Lung (tissue), 12 donors: ENCODE measurements around the gene KCTD16. TPM values are rescaled to one million over a fixed set of nuclear protein-coding genes. Genes with fewer than 3 reads are reported as not detected.

Experiments
- ATAC-seq: fragments of 200-7000 bp; cut with Tn5 transposase; one replicate; pipeline ENCODE4 v1.9.1; 2020; ENCODE audit warnings: moderate number of reproducible peaks; ENCODE audit not compliant: insufficient read depth, low FRiP score
- DNase-seq, 3 donors: peaks; one replicate each; pipeline ENCODE4 v3.0.0-alpha.2; 2013 to 2017
- H3K27ac ChIP-seq, 2 donors: one replicate each; pipeline ENCODE4 v1.5.1; 2013; ENCODE audit warnings: mild to moderate bottlenecking in 2 of 2, moderate library complexity in 2 of 2, control low read depth in 1 of 2, inconsistent platforms in 1 of 2, low read depth in 1 of 2, low read length in 1 of 2
- H3K27me3 ChIP-seq, 3 donors: one replicate each; pipeline ENCODE4 v1.5.1; 2013; ENCODE audit warnings: low read length in 2 of 3; ENCODE audit not compliant: control insufficient read depth in 3 of 3, insufficient read depth in 3 of 3
- H3K36me3 ChIP-seq, 4 donors: one replicate each; pipeline ENCODE4 v1.5.1; 2013; ENCODE audit warnings: low read length in 4 of 4, mild to moderate bottlenecking in 1 of 4, moderate library complexity in 1 of 4; ENCODE audit not compliant: control insufficient read depth in 4 of 4, insufficient read depth in 4 of 4
- H3K4me1 ChIP-seq, 5 donors: one replicate each; pipeline ENCODE4 v1.5.1; 2013; ENCODE audit warnings: low read length in 5 of 5, mild to moderate bottlenecking in 2 of 5, moderate library complexity in 1 of 5; ENCODE audit not compliant: control insufficient read depth in 5 of 5, insufficient read depth in 5 of 5
- H3K4me3 ChIP-seq: one replicate; pipeline ENCODE4 v1.5.1; 2013; ENCODE audit warnings: mild to moderate bottlenecking, control low read depth, moderate library complexity
- H3K9ac ChIP-seq, 2 donors: one replicate each; pipeline ENCODE4 v1.5.1; 2013; ENCODE audit warnings: low read length in 2 of 2, control low read depth in 1 of 2; ENCODE audit not compliant: insufficient read depth in 1 of 2
- H3K9me3 ChIP-seq, 4 donors: one replicate each; pipeline ENCODE4 v1.5.1; 2013; ENCODE audit warnings: low read length in 3 of 4, mild to moderate bottlenecking in 1 of 4, moderate library complexity in 1 of 4; ENCODE audit not compliant: control insufficient read depth in 4 of 4, insufficient read depth in 3 of 4
- WGBS, 2 donors: extraction: QIAGEN DNeasy Blood & Tissue Kit; methylation state at CpG; one replicate each; pipeline ENCODE4 v1.1.7; 2013; 5-methylcytosine and 5-hydroxymethylcytosine counted together
- polyA plus RNA-seq, 2 donors: library from polyadenylated mRNA; stranded (reverse); fragments of 200-250 nt; gene quantifications; one replicate each; pipeline ENCODE4 v1.2.1, GENCODE V29; 2013
- total RNA-seq, 2 donors: library from RNA; depleted of rRNA in 1 of 2; stranded (reverse); fragments of >200 nt in 1 of 2; gene quantifications; one replicate each; pipeline ENCODE4 v1.2.1, GENCODE V29; 2014 to 2021
- TF ChIP-seq, protein P1 (sequence below): IDR thresholded peaks from 2 replicates; pipeline ENCODE4 v1.5.1; 2012; ENCODE audit warnings: mild to moderate bottlenecking; ENCODE audit errors: control extremely low read depth, extremely low read depth
- donor health status: control.
- donor health status: control.
- donor health status: Bipolar disorder and iron deficiency.
- donor health status: healthy.
- donor health status: DM: yes; HTN: yes; CAD: no.

Gene KCTD16
- total and polyA plus RNA-seq, 4 donors = 0.07 to 0.63 (median 0.27) TPM

DNA sequence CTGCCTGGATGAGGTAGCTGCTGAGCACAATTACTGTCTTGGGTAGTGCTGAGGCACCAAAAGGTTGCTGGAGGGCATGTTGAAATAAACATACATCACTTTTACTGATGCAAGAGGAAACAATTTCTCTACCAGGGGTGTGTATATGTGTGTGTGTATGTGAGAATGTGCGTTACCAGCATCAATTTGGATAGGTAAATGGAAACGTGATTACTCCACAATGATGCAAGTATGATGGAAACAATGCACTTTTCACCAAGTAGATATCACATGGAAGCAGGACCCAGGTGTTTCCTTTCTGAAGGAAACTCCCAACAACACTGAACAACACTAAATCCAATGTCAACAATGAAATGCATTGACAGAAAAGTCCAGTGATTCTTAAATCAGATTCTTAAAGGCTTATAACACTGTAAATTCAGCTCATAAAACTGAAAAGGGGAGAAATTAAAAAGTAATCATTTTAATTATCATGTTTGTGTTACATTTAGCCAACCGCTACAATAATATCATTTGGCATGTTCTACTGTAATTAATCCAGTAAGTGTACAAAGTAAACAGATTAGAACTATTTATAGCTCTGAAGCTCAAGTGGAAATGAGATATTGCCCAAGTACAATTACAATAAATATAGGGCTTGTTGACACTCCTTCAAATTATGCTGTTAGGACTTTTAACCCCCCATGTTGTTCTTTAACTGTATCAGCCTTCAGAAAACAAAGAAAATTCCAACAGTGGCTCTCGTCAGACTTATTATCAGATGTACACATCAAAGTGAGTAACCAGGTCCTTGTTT lies 25.5 kb upstream of the KCTD16 start:
- ATAC-seq (no peak), DNase-seq (peak in 2 of 3 donors; percentile 39 to 54)
- Histone ChIP-seq H3K9ac (no peak overlapping the region), H3K4me3 (no peak overlapping the region), H3K4me1 (peaks cover 0 to 7% (median 0%) of the 10 kb centered on the region in 5 donors), H3K36me3 (no peaks in the 10 kb centered on the region), H3K9me3 (no peaks in the 10 kb centered on the region), H3K27ac (peak overlapping the region in 1 of 2 donors; percentile 49), H3K27me3 (no peaks in the 10 kb centered on the region)
- TF ChIP-seq, protein P1, sequence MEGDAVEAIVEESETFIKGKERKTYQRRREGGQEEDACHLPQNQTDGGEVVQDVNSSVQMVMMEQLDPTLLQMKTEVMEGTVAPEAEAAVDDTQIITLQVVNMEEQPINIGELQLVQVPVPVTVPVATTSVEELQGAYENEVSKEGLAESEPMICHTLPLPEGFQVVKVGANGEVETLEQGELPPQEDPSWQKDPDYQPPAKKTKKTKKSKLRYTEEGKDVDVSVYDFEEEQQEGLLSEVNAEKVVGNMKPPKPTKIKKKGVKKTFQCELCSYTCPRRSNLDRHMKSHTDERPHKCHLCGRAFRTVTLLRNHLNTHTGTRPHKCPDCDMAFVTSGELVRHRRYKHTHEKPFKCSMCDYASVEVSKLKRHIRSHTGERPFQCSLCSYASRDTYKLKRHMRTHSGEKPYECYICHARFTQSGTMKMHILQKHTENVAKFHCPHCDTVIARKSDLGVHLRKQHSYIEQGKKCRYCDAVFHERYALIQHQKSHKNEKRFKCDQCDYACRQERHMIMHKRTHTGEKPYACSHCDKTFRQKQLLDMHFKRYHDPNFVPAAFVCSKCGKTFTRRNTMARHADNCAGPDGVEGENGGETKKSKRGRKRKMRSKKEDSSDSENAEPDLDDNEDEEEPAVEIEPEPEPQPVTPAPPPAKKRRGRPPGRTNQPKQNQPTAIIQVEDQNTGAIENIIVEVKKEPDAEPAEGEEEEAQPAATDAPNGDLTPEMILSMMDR = no peak
- 40 to 41% methylated on average over 4 of the region's 4 CpGs for WGBS, 2 donors

DNA sequence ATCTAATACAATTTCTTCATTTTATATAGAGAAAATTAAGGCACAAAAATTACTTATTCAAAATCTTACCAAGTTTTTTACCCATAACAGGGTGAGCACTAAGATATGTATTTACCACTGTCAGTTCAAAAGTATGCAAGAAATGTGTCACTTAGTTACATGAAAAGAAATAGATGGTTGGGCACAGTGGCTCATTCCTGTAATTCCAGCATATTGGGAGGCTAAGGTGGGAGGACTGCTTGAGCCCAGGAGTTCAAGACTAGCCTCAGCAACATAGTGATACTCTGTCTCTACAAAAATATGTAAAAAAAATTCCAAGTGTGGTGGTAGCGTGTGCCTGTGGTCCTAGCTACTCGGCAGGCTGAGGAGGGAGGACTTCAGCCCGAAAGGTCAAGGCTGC lies 19.6 kb upstream of the KCTD16 start:
- Histone ChIP-seq H3K27ac (no peak overlapping the region), H3K27me3 (no peaks in the 10 kb centered on the region), H3K4me3 (no peak overlapping the region), H3K9me3 (no peaks in the 10 kb centered on the region), H3K9ac (no peak overlapping the region), H3K36me3 (no peaks in the 10 kb centered on the region), H3K4me1 (no peaks in the 10 kb centered on the region)
- TF ChIP-seq, protein P1 = no peak
- 94 to 95% methylated on average over 3 of the region's 3 CpGs for WGBS, 2 donors
- ATAC-seq = no peak
- DNase-seq = no peak

DNA sequence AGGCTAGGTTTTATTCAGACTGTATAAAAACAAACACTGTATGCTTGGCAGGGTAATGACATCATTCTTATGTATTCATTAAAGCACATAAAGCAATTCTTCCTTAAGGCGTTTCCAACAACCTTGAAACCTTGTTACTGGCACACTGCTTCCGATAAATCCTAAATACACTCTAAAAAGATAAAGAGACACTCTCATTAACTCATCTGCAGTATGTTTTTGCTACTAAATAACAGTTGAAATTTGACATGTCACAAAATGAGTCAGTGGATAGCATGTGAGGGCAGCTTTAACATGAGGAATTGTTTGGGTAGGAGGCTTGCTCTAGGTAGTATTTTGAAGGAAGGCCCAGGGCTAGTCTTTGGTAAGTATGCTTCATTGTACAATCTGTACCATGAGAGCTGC lies 13.9 kb upstream of the KCTD16 start:
- TF ChIP-seq, protein P1 = no peak
- no peak for DNase-seq
- WGBS, 2 donors = 79 to 87% methylated on average over 2 of the region's 2 CpGs

More for the DNA sequence above, 13.9 kb upstream of the KCTD16 start:
- Histone ChIP-seq H3K27ac (no peak overlapping the region), H3K9ac (no peak overlapping the region), H3K4me3 (no peak overlapping the region), H3K36me3 (peaks cover 5 to 13% (median 9%) of the 10 kb centered on the region in 4 donors), H3K27me3 (no peaks in the 10 kb centered on the region), H3K4me1 (no peaks in the 10 kb centered on the region), H3K9me3 (no peaks in the 10 kb centered on the region)
- no peak for ATAC-seq
